Loucy (cell line): ENCODE results near the gene PROC.

Experiments
- H2AFZ ChIP-seq: fragments of 200-600 bp; sonication (generic); 2 replicates; pipeline ENCODE4 v1.6.0; 2016; ENCODE audit warnings: antibody characterized with exemption, mild to moderate bottlenecking, low read length, moderate library complexity
- H3F3A ChIP-seq: fragments of 200-600 bp; 2 replicates; pipeline ENCODE4 v1.6.0; 2016; ENCODE audit warnings: antibody characterized with exemption, low read depth, mild to moderate bottlenecking
- H3K27me3 ChIP-seq: fragments of 200-600 bp; sonication (generic); 2 replicates; pipeline ENCODE4 v1.6.1; 2014; ENCODE audit warnings: low read length, mild to moderate bottlenecking; ENCODE audit not compliant: insufficient read depth, poor library complexity, severe bottlenecking
- H3K36me3 ChIP-seq: fragments of 200-600 bp; sonication (generic); 2 replicates; pipeline ENCODE4 v1.6.1; 2016; ENCODE audit warnings: low read length; ENCODE audit not compliant: insufficient read depth
- H3K4me1 ChIP-seq: fragments of 200-600 bp; sonication (generic); 2 replicates; pipeline ENCODE4 v1.5.1; 2014; ENCODE audit warnings: low read length, mild to moderate bottlenecking; ENCODE audit not compliant: insufficient read depth, poor library complexity, severe bottlenecking
- H3K4me2 ChIP-seq: fragments of 200-600 bp; sonication (generic); 2 replicates; pipeline ENCODE4 v1.6.0; 2014; ENCODE audit warnings: antibody characterized with exemption, low read length, low read depth, mild to moderate bottlenecking; ENCODE audit not compliant: poor library complexity, severe bottlenecking
- H3K4me3 ChIP-seq: fragments of 200-600 bp; sonication (generic); 2 replicates; pipeline ENCODE4 v1.5.1; 2014; ENCODE audit warnings: low read length, mild to moderate bottlenecking, mixed read lengths; ENCODE audit not compliant: poor library complexity, severe bottlenecking
- H3K79me2 ChIP-seq: fragments of 200-600 bp; sonication (generic); 2 replicates; pipeline ENCODE4 v1.6.1; 2014; ENCODE audit warnings: low read length; ENCODE audit not compliant: insufficient read depth
- H3K9ac ChIP-seq: fragments of 200-600 bp; sonication (generic); 2 replicates; pipeline ENCODE4 v1.6.0; 2014; ENCODE audit warnings: mild to moderate bottlenecking, low read depth, low read length, moderate library complexity; ENCODE audit not compliant: poor library complexity, severe bottlenecking
- H3K9me2 ChIP-seq: fragments of 200-600 bp; sonication (generic); replicated peaks from 2 replicates; pipeline ENCODE4 v1.6.1; 2016; ENCODE audit warnings: low read depth, low read length, mixed read lengths
- H3K9me3 ChIP-seq: fragments of 200-600 bp; sonication (generic); 2 replicates; pipeline ENCODE4 v1.6.1; 2014; ENCODE audit warnings: mild to moderate bottlenecking, antibody characterized with exemption, low read length, low read depth; ENCODE audit not compliant: insufficient read depth
- H4K20me1 ChIP-seq: fragments of 200-600 bp; sonication (generic); 2 replicates; pipeline ENCODE4 v1.6.0; 2014; ENCODE audit warnings: antibody characterized with exemption, low read length, mild to moderate bottlenecking; ENCODE audit not compliant: insufficient read depth, poor library complexity, severe bottlenecking
- EZH2phosphoT487 ChIP-seq: fragments of 200-600 bp; IDR thresholded peaks from 2 replicates; pipeline ENCODE4 v1.6.1; 2018; ENCODE audit warnings: antibody characterized with exemption, mild to moderate bottlenecking, moderate library complexity, borderline replicate concordance
- TF ChIP-seq, protein P1 (sequence below): fragments of 200-600 bp; sonication (generic); conservative IDR thresholded peaks from 2 replicates; pipeline ENCODE4 v1.5.1; 2014; ENCODE audit warnings: mild to moderate bottlenecking, antibody characterized with exemption, low read length

PROC gene

DNA sequence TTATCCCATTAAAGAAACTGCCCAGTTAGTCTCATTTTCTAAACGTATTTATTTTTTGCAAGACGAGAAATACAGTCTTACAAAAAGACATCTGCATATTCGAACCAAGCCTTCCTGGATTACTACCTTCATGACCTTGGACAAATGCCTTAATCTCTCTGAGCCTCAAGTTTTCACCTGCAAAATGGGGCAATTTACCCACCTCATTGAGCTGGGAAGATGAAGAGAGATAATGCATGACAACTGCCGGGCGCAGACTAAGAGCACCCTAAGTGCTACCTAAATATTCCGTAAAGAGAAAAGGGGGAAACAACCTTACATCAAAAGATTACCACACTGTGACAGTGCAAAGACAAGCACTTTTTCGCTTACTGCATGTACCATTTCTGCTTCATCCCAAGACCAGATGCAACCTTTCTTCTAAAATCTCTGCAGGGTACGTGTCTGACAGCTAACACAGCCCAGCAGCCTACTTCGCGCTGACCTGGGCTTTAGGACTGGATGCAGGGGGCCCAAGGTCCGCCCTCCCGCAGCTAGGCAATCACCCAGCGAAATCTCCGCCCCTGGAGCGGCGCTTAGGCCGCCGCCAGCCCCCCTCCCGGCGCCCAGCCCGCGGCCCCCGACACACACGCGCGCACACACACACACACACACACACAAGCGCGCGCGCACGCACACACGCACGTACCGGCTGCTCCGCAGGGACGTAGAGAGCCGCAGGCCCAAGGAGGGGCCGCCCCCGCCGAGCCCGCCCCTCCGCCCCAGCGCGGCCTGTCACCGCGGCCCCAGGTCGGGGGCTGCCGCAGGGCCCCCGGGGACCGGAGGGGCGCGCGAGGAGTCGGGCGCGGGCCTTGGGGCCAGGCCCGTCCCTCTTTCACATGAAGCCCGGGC is 31.2 kb upstream of the PROC start:
- Histone ChIP-seq H3K79me2 (peaks cover 48% of the 10 kb centered on the region), H2AFZ (peak overlapping the region; percentile 96)
- TF ChIP-seq, protein P1, sequence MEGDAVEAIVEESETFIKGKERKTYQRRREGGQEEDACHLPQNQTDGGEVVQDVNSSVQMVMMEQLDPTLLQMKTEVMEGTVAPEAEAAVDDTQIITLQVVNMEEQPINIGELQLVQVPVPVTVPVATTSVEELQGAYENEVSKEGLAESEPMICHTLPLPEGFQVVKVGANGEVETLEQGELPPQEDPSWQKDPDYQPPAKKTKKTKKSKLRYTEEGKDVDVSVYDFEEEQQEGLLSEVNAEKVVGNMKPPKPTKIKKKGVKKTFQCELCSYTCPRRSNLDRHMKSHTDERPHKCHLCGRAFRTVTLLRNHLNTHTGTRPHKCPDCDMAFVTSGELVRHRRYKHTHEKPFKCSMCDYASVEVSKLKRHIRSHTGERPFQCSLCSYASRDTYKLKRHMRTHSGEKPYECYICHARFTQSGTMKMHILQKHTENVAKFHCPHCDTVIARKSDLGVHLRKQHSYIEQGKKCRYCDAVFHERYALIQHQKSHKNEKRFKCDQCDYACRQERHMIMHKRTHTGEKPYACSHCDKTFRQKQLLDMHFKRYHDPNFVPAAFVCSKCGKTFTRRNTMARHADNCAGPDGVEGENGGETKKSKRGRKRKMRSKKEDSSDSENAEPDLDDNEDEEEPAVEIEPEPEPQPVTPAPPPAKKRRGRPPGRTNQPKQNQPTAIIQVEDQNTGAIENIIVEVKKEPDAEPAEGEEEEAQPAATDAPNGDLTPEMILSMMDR, result no peak
- no peak for TF ChIP-seq EZH2phosphoT487

DNA sequence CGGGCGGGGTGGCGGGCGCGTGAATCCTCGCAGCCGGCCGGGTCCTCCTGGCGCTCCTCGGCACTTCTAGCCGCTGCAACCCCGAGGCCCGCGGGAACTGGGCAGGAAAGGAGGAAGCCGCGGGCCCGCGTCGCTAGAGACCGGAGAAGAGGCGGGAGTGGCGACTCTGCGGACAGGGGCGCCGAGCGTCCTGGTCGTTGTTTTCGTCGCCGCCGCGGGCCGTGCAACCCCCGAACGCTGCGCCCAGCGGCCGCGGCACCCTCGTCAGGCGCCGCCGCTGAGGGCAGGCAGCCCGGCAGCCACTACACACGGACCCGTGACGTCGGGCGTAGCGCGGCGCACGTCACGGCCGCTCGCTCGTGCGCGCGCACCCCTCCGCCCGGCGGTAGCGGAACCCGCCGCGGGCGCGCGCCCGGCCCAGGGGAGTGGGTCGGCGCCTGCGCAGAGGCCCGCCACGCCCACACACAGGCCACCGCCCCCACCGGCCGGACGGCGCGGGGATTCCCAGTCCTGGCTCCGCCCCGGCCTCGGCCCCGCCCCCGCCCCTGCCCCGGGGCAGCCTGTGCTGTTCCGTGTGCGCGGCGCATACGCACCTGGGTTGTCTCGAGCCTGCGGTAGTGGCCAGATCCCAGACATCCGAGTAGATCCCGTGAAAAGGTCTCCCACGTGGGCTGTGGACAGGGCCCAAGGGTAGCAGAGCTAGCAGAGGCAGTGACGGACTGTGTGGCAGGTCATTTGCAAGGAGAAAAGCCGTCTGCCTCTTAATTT is 30.4 kb upstream of the PROC start, which contains the start of gene MAP3K2:
TSS of gene MAP3K2 (minus strand) at position 321 of the 768 bp plus-strand sequence. CDS start 44,846 bp downstream, outside the sequence.
- peak within 1 kb of the TSS; percentile 96 for H2AFZ ChIP-seq
- H3F3A ChIP-seq, result peaks cover 3% of the 10 kb centered on the region; the same call in 1 of the 2 replicates
- H3K9ac ChIP-seq, result peak within 1 kb of the TSS; percentile 99
- H3K79me2 ChIP-seq, result peaks cover 39% of the 10 kb centered on the region
- H3K36me3 ChIP-seq, result no peaks in the 10 kb centered on the region
- TF ChIP-seq EZH2phosphoT487, result no peak
- TF ChIP-seq, protein P1, result no peak
- H3K4me2 ChIP-seq, result peak within 1 kb of the TSS; percentile 99
- H3K9me3 ChIP-seq, result no peaks in the 10 kb centered on the region
- H3K27me3 ChIP-seq, result peaks cover 3% of the 10 kb centered on the region
- H3K4me1 ChIP-seq, result peaks cover 50% of the 10 kb centered on the region
- H4K20me1 ChIP-seq, result peaks cover 37% of the 10 kb centered on the region
- H3K9me2 ChIP-seq, result no peaks in the 10 kb centered on the region
- H3K4me3 ChIP-seq, result peak within 1 kb of the TSS; percentile 88

More for the DNA sequence above, 31.2 kb upstream of the PROC start:
- no peaks in the 10 kb centered on the region for H3K9me2 ChIP-seq
- H3F3A ChIP-seq, result peaks cover 3% of the 10 kb centered on the region; the same call in 1 of the 2 replicates
- peak overlapping the region; percentile 99 for H3K9ac ChIP-seq
- peaks cover 3% of the 10 kb centered on the region for H3K27me3 ChIP-seq
- no peaks in the 10 kb centered on the region for H3K36me3 ChIP-seq
- H4K20me1 ChIP-seq, result peaks cover 45% of the 10 kb centered on the region
- H3K4me2 ChIP-seq, result peak overlapping the region; percentile 90
- peak overlapping the region; percentile 88 for H3K4me3 ChIP-seq
- H3K4me1 ChIP-seq, result peaks cover 46% of the 10 kb centered on the region
- H3K9me3 ChIP-seq, result no peaks in the 10 kb centered on the region

DNA sequence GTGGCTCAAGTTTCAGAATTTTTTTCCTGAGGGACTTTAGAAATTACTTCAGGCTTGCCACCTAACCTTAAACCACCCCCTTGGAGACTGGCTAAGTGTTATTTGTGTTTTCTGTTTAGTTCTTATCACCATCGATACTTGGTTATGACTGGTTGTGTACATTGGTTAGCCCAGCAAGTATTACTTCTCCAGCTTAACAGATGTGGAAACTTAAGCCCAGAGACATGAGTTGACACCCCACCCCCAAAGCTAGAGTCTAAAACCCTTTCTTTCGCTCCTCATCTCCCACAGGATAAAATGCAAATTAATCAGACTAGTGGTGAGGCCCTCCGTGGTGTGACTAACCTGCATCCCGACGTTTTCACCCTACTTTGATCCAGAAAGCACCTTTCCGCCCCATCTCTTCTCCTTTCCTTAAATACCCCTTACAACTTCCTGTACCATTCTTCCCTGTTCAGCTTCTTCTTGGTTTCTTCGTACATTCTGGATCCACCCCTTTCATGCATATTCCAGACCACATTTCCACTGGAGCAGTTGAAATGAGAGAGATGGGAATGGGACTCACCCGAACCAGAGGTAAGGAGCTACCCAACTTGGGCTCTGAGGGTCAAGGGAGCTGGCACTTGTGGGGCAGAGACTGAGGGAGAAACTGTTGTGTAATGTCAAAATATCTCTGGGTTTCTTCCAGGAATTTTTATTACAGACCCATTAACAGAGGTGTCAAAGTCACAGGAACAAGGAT is 29.6 kb upstream of the PROC start:
- H2AFZ ChIP-seq, result peak overlapping the region; percentile 95
- peaks cover 32% of the 10 kb centered on the region for H3K79me2 ChIP-seq

More for the DNA sequence above, 29.6 kb upstream of the PROC start:
- H3K36me3 ChIP-seq, result no peaks in the 10 kb centered on the region
- peak overlapping the region; percentile 82 for H3K9ac ChIP-seq
- H4K20me1 ChIP-seq, result peaks cover 30% of the 10 kb centered on the region
- peaks cover 3% of the 10 kb centered on the region; the same call in 1 of the 2 replicates for H3F3A ChIP-seq
- H3K27me3 ChIP-seq, result peaks cover 3% of the 10 kb centered on the region
- H3K9me2 ChIP-seq, result no peaks in the 10 kb centered on the region
- H3K4me3 ChIP-seq, result peak overlapping the region; percentile 88
- TF ChIP-seq EZH2phosphoT487, result no peak
- TF ChIP-seq, protein P1, result no peak
- H3K9me3 ChIP-seq, result no peaks in the 10 kb centered on the region
- peak overlapping the region; percentile 99 for H3K4me2 ChIP-seq
- H3K4me1 ChIP-seq, result peaks cover 47% of the 10 kb centered on the region
